HCEC 1CT (cell line): ENCODE measurements around the gene SLC40A1.

Experiments used
- DNase-seq: peaks from one replicate; pipeline ENCODE4 v3.0.0-alpha.2; 2017

The SLC40A1 gene

DNA sequence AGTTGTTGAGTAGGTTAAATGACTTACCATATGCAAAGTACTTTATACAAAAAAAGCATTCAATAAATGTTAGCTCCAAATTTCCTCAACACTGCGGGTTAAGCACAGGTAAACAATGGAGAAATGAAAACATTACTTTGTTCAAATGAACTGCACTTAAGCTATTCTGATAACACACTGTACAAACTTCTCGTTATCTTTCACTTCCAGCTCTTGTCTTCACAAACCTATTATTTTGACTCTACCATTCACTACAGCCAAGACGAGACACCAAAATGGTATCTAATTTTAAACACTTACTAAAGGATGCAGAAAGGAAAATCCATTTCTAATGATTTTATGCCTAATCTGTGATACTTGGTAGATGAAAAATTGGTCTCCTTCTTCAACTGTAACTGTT is 43.8 kb downstream of the SLC40A1 start:
- DNase-seq = no peak

DNA sequence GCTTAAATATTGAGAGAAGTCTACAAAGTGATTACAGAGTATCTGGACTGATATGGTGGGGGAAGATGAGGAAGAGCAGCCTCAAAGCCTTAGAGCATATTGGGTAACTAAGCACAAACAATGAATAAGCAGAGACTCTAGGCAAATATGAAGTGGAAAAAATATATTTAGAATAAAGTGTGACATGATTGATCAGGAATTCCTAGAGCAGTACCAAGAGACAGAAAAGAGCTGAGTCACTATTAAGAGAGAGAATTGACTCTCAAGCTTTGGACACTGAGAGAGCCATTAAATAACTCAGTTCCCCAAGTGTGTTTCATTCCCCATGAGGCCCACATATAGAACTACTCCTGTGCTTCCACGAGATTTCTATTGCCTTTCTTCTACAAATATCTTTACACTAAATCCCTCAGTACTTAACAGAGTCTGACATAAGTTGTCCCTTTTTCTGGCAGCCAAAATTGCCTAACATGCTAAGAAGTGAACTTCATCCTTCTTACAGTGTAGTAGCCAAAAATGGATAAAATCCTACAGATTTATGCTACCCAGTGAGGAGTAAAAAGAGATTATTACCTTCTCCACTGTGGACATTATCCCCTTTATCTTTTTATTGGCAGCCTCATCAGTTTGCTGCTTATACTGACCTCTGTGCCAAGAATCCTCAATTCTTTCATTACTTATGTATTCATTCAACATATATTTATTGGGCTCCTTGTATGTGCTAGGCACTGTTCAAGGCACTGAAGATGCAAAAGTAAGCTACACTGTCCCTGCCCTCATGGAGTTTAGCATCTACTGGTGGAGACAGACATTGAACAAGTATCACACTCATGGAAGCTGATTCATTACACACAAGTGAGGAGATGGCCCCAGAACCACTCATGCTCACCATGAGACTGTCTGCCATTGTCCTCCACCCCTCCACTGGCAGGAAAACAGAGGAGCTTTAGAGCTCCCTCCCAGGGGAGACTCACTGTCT is 45.4 kb downstream of the SLC40A1 start:
- peak; percentile 84 for DNase-seq

DNA sequence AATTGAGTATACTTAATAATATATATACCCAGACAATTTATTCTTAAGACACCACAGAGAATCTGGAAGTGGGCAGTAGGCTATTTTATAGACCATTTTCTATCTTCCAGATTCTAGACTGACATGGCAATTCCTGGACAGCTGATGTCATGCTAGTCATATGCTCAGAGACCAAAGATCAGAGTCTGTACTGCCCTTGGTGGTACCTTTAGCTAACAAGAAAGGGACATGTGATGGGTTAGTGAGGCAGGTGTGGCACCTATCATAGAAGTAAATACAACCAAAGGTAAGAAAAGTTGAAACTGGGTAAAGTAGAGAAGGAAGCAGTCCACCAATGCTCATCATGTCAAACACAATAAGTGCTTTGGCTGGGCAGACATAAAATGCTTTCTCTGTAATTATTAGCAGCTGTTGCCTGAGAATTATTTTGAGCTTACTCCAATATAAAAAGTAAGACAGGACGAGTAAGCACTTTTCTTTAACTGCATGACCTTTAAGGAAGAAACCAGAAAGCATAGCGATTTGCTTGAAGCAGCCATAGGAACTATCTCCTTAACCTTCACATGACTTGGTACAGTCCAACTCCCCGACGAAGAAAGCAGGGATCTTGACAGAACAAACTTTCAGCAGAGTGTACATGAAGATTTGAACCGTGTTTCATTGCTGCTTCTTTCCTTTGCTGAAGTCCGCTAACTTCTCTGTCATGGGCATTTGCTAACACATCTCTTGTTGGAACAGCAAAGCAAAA is 47.1 kb downstream of the SLC40A1 start:
- no peak for DNase-seq

DNA sequence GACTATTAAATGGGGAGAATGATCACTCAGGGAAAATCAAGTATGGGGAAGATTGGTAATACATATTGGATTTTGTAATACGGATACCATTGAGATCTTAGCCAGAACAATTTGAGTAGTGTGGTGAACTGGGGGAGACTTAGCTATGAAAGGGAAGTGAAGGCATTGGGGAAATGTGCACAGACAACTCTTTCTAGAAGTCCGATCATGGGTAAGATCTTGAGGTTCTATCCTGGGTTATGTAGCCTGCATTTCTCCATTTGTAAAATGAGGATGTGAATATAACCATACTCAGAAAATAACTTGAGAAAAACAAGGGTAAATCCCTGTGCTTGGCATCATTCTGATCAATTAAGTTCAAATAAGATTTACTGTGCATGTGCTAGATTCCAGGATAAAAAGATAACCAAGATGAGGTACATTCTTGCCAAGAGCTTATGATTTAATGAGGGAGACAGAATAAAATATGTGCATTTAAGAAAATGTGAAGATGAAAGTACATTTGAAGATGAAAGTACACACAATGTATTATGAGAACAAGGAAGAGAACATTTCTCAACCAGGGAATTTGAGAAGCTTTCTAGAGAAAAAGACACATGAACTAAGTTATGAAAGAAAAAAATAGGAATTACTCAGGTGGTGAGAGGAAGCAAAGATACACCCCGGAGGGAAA is 49.5 kb downstream of the SLC40A1 start:
- DNase-seq = no peak

DNA sequence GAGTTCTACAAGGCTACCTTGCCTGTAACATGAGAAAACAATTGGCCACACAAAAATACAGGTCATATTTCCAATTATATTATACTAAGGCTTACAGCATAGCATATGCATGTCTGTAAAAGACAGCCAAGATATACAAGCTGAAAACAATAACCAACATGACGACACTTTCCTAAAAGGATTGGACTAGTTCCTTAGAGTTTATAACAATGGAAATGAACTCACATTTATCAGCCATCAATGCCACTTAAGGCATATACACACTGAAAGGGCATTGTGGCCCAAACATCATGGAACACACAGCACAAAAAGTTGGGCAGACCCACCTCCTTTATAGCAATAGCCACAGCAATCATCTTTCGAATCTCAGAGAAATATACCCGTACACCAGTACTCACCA is 52.0 kb downstream of the SLC40A1 start:
- no peak for DNase-seq

DNA sequence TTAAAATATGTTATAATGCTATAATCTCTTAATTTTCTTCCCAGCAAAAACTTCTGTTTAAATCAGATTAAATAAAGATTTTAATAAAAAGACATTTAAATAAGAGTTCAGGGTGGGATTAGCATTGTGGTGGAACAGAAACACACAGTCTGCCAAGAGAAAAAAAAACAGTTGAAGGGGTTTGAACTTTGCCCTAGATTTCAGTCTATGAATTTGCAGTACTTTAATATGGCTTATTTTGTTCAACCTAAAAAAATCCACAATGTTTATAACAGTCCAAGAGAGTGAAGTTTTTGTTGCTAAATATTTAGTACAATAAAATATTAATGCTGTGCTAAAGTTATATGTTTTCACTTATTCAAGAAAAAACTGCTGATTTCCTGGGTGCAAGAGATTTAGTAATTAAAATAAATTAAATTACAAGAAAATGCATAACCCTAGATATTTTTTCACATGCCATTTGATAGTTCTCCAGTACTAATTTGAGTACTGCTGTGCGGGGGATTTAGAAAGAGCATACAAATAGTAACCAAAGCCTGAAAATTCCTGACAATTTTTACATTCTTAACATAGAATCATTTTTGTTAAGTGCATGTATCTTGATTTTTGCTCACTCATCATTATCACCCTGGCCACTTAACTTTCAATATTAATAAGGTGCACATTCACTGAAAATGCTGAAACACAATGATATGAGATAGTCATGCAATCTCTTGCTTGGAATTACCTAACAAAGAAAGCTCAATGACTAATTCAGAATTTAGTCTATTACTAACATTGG is 52.6 kb downstream of the SLC40A1 start:
- DNase-seq = no peak

DNA sequence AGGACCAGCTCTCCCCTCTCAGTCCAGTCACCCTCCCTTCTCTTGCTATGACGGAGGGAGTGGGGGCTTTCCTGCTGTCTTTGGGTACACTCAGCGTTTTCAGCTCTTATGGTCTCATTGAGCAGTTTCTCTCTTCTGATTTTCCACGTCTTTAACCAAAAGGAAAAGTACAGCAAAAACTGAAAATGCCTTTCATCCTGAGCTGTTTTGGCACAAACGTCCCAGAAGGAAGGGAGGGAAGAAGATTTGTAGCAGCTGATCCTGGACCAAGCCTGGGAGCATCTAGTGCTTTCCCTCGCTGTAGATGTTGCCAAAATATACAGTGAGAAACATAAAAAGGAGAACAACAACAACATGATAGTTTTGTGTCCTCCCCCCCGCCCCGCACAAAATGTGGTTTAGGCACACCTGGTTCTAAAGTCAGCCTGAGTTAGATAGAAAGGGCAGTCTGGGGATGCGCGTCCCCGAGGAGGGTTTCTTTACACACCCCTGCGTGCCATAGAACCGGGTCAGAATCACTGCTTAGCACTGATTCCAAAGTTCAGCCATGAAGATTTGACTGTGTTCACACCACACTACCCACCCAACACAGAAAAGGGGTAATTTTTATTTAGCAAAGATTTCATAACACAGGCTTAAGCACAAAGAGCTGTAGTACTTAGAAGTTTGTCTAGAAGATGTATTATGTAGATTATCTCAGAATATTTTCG is 53.4 kb downstream of the SLC40A1 start:
- no peak for DNase-seq

DNA sequence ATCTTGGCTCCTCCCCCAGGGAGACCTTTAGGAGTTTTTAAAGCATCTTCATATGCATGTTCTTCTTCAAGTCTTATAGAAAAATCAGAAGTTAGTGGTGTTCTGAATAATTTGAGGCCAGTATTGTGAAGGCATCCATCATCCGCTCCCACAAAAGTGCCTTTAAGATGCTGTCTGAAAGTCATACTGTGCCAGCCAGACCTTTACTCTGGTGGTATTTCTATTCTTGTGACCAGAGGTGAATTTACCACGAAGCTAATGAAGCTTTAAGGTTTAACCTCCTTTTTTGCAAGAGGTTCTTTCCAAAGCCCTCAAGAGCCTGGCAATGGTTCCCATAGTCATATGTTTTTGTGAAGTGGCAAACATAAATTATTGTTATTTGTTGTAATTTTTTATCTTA is 54.3 kb downstream of the SLC40A1 start:
- no peak for DNase-seq

DNA sequence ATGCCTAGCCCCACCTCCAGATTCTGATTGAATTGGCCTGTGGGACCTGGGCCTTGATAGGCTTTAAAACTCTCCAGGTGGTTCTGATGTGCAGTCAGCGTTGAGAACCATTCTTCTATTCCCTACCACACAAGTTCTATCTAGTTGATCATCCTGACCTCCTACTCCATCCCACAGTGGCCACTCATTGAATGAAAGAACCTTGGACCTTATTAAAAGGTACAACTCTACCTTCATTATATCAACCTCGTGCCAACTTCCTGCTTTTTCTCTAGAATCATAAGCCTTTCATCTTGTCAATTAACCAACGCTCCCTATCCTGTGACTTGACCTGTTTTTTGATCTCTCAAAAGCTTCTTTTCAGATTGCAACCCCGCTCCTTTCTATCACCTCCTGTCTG is 55.8 kb downstream of the SLC40A1 start:
- no peak for DNase-seq

DNA sequence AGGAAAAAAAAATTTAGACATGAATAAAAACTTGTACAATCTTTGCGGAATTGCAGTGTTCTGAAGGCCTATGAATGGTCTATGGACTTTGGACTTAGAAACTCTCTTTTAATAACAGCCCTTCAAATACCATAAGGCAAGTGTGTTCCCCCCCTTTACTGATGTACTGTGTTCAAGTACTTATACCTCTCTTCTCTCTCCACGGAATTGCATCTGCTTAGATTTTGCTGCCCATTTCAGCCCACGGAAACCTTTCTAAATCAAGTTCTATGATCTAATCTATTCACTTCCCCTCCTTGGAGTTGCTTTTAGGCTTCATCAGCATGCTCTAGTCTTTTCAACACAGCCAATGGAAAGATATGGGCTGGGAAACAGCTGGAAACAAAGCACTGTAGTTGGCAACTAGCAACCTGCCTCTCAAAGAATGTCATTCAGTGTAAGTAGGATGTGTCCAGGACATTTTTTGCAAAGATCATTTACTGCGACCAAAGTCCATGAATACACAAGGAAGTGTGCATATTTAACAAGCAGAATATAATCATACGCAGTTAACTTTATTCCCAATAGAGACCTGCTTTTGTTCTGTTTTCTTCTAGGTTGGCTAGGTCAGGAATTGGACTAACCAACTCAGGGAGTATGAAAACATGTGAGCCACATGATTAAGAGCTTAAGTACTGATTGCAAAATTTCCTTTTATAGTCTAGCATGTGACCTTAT is 58.0 kb downstream of the SLC40A1 start:
- DNase-seq = no peak

DNA sequence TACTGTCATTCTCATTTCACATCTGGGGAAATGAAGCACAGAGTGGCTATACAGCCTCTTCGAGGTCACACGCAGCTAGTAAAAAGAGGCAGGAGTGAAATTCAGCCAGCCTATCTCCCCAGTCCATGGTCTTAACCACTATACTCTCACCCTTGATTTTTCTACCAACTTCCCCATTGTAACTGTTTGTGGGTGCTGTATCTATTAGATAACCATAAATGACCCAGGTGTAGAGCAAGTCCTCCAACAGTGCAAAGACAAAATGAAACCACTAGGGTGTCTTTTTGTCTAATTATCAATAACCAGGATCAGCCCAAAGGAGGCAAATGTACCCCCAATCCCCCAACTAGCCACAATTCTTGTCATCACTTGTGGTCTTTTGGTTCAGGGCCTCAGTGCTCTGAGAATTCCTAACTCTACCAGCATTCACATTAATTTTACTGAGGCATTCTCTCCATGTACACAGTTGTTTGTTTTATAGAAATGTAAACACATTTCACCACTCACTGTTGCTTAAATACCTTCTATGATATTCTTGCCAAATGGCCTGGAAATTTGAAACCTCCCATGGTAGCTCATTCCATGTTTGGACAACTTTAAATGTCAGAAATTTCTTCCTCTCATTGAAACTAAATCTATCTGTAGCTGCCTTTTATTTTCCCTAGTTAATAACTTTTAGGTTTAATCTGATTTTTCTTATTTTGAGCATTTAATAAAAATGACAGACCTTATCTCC is 58.7 kb downstream of the SLC40A1 start:
- DNase-seq = no peak

DNA sequence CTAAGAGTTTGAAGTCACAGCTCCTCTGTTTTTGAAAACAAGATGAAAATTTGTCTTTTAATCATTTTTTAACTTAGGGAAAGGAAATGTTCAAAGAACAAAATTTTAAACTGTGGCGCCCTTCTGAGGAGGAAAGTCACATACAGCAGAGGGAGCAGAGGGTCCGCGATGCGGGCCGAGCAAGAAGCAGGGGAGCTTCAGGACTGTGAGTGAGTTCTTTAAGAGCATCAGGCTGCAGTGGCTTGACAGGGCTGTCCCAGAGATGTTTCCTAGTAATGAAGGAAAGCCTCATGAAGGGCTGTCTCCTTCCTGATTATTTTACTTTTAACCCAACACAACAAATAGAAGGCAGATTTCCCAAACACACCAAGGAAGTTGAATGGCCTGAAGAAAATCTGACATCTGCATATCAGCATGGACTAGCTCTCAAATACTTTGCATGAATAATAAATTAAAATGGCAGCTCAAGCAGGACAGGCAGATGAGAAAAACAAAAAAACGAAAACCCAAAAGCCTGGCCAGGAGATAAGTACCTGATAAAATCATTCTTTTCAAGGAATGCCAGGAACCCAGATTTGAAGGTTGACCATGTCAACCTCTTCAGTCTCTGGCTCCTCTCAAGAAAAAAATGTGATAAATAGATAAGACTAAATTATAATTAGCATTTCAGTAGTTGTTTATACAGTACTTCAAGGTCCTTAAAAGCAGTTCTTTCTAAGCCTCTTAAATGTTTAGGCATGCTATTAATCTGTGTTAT is 60.8 kb downstream of the SLC40A1 start:
- DNase-seq = no peak

DNA sequence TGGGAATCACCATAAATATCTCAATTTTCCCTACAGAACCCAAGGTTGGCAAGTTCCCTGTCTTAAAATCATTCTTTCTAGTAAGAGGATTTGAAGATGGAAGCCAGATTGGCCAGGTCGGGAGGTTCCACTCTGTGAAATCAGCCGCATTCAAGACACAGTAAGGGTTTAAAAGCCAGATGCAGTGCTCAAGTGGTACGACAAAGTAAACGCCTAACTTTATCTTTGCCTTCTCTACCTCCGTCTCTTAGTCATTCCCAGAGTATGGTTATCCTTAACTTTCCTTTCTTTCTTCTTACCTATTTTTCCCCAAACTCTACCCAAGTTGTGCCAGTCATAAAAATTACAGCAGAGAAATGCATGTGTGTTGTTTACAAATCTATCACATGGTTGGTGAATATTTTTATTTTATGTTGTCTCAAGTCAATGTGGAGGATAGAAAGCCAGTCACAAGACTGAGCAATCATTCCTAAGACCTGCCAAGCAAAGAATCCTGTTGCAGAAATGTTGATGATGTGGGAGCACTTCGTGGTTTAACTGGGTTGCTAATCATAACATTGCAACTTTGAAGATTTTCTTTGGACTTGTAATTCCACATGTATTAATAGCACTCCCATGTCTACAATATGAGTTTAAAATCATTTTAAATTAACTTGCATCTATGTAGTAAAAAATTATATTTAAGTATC is 62.6 kb downstream of the SLC40A1 start:
- peak; percentile 32 for DNase-seq

DNA sequence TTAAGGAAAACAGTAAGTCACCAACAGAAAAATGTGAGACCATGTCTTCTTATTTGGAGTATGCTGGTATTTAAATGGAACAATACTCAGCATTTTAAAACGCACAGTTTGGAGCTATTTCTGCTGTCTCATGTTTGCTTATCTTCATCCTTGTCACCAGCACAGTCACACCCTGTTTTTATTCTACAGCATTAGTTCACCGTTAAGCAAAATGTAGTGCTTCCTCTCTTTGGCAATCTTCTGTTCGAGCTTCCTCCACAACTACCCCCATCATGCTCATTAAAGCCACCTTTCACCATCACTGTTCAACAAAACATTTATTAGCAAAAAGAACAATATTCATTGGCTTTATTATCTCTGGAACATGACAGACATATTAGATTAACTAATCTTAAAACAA is 64.0 kb downstream of the SLC40A1 start:
- DNase-seq = no peak

DNA sequence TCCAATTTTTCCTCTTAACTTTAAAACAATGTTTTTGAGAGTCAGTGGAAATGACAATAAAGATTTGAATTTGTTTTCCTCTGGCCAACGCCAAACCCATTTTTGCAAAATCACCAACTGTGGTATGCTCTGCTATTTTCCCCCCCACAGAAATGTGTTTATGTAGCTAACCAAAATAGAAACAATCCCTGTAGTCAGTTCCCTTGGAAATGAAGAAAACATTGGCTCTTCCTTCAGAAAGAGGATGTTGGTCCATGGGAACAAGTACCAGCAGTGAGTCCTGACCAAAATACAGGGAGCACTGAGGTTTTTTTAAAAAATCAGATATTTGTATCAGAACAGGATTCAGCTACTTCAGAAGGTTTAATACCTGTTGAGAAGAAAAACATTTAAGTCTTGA is 65.3 kb downstream of the SLC40A1 start:
- no peak for DNase-seq

DNA sequence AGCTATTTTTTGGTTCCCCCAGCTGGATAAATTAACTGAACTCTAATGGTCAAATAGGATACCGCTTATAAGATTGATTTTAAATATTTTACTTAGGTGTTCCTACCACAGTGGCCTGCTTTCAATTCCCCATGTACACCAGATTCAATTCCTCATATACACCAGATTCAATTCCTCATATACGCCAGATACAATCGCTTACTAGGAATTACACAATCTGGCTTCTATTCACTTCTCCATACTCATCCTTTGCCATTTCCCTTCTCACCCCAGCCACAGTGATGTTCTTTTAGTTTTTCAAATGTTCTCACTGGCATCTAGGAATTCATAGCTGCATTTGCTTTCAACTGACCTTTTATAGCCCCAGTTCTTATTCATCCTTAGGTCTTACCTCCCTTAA is 66.5 kb downstream of the SLC40A1 start:
- DNase-seq = no peak

DNA sequence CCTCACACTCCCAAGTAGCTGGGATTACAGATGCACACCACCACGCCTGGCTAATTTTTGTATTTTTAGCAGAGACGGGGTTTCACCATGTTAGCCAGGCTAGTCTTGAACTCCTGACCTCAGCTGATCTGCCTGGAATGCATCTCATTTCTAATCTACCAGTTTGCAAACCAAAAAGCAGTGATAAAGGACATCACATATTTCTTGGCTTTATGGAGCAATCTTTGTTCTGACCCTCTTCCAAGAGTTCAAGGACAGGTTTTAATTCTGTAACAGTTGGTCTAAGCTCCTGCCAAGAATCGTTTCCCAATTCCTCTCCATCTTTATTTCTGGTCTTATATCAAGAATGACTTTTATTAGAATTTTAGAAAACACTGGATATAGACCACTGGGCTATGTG is 67.7 kb downstream of the SLC40A1 start:
- no peak for DNase-seq

DNA sequence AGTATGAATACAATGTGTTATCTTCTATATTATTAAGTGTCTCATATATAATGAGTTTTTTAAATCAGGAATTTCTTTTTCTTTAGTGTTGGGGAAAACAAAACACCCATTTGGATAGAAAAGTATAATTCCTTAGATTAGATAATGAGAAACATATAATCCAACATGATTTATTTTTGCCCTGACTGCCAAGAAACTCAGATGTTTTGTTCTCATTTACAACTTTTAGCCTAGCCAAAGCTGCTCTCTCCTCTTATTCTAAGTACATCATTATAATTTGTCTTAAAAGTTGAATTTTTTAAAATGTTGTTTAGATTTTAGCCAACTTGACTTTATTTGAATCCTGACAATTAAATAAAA is 68.6 kb downstream of the SLC40A1 start:
- no peak for DNase-seq

DNA sequence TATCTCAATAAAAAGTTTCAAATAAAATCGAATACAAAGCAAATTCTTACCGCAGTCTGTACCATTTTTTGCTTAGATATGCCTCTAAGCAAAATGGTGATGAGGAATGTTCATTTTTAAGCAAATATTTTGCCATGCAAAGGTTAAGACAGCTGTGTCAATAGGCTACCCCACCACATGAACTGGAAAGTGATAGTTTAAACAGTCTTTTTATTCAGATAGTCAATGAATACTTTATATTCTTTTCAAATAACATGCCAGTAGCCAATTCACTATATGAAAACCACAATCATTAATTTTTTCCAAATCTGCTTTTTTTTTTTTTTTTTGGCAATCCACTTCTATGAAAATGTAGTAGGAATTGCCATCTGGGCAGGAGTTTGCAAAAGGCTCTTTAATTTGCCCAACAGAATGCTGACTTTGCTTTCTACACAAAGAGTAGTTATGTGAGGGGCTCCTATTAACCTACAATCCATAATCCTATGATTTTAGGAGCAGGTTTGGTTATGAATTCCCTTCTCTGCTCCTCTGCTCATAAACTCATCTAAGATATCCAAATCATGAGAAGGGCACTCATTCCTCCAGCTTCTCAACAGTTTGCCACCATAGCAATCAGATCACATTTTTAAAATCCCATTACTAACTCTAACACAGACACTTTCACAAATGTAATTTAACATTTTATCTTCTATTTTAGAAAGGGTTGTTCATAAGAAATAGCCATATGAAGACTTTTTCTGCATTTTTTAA is 69.2 kb downstream of the SLC40A1 start:
- DNase-seq = no peak
